ENCODE measurements around the gene GTF2IRD1.
"Not testable (repeated sequence)": the region's sequence is repeated elsewhere in the genome, so short reads cannot be mapped to it uniquely, and the experiment has no call there.

Gene GTF2IRD1

GRCh38 chr7:74437291-74437571 lies 16.5 kb upstream of the GTF2IRD1 start:
- DNase-seq, result not testable (repeated sequence)

DNA sequence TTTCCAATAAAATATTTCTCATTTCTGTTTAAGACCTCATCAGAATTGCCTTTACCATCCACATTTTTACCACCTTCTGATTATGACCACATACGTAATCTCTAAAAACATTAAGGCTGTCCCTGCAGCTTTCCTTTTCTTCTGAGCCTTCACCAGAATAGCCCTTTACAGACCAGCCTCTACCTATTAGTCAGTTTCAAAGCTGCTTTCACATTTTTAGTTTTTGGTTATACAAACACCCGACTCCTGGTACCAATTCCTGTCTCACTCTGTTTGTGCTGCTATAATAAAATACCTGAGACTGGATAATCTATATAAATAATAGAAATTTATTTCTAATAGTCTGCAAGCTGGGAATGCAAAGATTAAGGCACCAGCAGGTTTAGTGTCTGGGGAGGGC lies 15.4 kb upstream of the GTF2IRD1 start:
- no peak for DNase-seq

DNA sequence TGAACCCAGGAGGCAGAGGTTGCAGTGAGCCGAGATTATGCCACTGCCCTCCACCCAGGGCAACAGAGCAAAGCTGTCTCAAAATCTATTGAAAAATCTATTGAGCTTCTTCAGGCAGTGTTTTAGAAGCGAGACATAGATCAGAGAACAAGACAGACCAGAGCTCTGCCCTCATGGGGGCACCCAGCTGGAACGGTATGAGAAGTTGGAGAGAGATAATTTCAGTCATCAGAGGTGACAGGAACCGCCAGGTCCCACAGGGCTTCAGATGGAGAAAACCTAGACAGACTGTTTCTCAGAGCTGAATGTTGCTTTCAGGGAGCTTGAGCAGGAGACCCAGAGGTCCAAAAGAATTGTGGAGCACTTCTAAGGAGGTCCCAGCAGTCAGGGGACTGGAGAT lies 14.2 kb upstream of the GTF2IRD1 start:
- no peak for DNase-seq

DNA sequence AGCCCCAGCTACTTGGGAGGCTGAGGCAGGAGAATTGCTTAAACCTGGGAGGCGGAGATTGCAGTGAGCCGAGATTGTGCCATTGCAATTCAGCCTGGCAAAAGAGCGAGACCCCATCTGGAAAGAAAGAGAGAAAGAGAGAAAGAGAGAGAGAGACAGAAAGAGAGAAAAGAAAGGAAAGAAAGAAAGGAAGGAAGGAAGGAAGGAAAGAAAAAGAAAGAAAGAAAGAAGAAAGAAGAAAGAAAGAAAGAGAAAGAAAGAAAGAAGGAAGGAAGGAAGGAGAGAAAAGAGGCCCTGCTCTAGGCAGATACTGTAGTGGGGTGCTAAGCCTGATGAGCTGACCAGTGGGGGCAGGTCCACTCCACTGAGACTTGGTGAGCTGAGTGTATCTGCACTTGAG lies 13.6 kb upstream of the GTF2IRD1 start:
- DNase-seq, result not testable (repeated sequence)

- DNase-seq, result no peak
Observed at GRCh38 chr7:74441801-74442200, 11.9 kb upstream of the GTF2IRD1 start.

GRCh38 chr7:74443543-74444247 lies 10.0 kb upstream of the GTF2IRD1 start:
- DNase-seq, result no peak

GRCh38 chr7:74449144-74449543 lies 4.6 kb upstream of the GTF2IRD1 start:
- no peak for DNase-seq

GRCh38 chr7:74449809-74450397 lies 3.8 kb upstream of the GTF2IRD1 start:
- no peak for DNase-seq

GRCh38 chr7:74452748-74453321 lies 871 bp upstream of the GTF2IRD1 start:
- DNase-seq, result no peak

DNA sequence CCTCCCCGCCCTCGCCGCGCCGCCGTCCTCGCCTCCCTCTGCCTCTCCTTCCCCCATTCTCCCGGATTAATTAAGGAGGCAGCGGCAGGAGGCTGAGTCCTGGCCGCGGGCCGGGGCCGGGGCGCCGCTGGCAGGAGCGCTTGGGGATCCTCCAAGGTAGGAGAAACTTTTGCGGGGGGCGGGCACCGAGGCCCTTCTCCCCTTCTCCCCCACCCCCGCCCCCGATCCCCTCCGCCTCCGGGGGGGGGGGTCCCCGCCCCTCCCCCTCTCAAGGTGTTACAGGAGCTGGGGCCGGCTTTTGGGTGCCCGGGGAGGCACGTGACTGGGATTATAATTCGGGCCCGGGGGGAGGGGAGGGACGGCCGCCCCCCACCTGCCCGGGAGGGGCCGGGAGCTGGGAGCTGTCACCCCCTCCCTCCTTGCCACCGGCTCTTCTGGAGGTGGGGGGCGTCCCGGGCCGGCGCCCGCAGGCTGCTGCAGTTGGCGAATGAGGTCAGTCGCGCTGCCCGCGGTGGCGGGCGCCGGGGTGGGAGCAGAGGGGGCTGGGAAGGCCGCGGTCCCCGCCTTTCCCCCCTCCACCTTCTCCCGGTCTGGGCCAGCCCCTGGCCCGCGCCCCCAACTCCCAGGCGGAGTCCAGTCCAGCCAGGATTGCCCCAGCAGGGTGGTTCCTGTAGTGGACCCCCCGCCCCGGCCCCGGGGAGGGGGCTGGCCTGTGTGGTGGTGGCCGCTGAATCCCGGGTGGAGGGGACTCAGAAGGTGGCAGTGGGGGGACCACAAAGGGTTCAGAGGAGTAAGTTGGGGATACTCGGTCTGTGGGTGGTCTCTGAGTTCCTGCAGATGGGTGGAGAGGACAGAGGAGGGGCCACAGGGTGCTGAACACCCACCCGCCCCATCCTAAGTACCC lies 567 bp downstream of the GTF2IRD1 start:
- DNase-seq, result no peak

- DNase-seq, result no peak
Observed at GRCh38 chr7:74454925-74455288, 1.2 kb downstream of the GTF2IRD1 start.

DNA sequence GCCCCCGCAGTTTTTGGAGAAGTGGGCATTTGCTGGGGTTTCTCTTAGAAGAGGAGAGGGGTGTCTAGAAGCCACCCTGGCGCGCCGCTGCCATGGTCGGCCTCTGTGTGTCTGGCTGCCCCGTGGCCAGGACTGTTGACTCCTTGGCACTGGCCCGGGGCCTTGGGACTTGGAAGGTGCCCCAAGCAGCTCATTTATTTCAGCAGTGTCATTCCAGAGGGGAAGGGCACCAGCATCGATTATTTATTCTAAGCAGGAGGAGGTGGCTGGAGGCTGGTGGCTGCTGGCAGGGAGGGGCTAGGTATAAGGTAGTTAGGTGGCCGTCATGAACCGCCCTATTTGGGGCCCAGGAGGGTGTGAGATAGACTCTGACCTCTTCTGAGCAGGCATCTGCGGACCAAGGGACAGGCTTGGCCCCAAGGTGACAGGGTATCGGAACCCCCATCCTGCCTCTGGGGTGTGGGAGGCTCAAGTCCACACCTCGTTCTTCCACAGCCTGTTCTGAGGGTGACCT lies 1.6 kb downstream of the GTF2IRD1 start:
- DNase-seq, result no peak

- DNase-seq, result no peak
Observed at GRCh38 chr7:74455928-74456327, 2.2 kb downstream of the GTF2IRD1 start.

DNA sequence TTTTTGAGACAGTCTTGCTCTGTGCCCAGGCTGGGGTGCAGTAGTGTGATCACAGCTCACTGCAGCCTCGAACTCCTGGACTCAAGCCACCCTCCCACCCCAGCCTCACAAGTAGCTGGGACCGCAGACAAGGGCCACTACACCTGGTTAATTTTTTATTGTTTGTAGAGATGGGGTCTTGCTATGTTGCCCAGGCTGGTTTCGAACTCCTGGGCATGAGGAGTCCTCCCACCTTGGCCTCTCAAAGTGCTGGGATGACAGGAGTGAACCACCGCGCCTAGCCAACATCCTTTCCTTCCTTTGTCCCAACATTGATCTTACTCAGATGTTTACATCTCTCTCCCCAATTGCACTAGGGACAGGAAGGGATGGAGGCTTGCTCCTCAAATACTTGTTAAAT lies 3.3 kb downstream of the GTF2IRD1 start:
- DNase-seq, result no peak

DNA sequence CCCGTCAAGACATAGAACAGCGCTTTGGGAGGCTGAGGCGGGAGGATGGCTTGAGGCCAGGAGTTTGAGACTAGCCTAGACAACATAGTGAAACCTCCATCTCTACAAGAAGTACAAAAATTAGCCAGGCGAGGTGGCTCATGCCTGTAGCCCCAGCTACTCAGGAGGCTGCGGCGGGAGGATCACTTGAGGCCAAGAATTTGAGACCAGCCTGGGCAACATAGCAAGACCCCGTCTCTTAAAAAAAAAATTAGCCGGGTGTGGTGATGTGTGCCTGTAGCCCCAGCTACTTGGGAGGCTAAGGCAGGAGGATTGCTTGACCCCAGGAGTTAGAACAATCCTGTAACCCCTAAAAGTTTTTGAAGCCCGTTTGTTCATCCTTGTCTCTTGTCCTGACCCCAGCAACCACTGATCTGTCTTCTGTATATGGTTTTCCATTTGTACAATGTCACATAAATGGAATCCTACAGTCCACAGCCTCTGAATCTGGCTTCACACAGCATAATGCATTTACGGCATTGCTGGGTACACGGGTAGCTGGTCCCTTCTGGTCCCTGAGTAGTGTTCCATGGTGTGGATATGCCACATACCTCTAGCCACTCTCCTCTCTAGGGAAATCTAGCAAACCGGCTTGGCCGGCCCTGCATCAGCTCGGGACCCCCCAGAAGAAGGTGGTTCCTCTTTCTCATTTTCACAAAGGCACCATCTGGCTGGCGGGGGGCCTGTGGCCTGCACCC lies 8.4 kb downstream of the GTF2IRD1 start:
- DNase-seq, result no peak

DNA sequence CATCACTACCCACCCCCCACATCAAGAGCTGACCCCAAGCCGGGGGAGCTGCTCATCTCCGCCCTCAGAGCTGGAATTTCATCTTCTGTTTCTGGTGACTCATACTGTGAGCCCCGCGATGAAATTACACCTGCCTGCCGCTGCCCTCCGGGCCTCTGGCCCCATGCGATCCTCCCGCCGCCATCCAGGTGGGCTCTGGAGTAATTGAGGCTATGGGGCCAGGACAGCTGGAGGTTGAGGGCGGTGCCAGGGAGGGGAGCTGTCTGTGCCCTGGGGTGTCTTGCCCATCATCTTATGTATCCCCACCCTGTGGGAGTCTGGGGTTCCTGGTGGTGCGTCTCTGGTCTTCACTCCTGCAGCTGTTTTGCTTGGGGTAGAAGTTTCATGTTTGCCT lies 9.0 kb downstream of the GTF2IRD1 start:
- no peak for DNase-seq

DNA sequence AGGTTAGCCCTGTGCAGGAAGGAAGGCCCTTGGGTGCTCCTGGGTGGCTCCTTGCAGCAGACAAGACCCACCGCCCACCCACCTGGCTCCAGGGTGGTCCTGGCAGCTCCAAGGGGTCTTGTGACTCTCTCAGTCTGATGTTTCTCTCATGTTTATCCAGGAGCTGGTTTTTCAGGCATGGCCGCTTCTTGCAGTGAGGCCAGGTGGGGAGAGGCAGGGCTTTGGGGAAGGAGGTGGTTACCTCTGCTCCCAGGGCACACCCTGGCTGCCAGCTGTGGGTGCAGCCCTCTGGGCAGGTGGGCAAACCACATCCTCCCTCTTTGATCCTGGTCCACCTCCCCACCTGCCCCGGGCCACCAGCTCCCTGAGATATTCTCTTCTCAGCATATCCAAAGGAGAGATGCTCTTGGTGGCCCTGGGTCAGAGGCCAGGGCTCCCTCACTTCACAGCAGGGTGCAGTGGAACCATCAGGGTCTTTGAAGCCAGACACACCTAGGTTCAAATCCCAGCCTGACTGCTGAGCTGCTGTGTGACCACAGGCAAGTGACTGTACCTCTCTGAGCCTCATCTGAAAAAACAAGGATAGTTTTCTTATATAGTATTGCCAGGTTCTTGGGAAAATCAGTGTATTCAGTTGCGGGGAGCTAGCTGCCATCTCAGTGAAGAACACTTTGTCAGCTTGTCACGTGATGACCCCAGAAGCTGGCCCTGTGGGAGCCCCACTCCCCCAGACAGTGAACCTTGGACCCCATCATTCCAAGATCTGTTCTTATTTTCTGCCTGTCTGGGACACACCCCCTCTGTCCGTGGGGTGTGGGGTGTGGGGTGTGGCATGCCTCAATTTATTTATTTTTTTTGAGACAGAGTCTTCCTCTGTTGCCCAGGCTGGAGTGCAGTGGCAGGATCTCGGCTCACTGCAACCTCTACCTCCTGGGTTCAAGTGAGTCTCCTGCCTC lies 11.5 kb downstream of the GTF2IRD1 start:
- DNase-seq, result no peak

- no peak for DNase-seq
Observed at GRCh38 chr7:74466196-74466813, 12.6 kb downstream of the GTF2IRD1 start.

DNA sequence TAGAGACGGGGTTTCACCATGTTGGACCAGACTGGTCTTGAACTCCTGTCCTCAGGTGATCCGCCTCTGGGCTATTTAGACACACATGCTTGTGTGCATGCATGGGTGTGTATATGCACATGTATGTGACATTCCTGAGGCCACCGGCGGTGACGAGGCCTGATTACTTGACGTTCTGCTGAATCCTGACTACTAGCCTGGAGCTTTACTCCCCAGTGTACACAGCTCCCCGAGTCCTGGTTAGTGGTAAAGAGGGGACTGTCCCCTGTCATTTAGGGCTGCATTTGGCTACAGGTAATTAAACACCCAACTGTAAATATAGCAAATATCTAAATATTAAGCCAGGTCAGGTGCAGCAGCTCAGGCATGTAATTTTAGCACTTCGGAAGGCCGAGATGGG lies 14.2 kb downstream of the GTF2IRD1 start:
- no peak for DNase-seq

DNA sequence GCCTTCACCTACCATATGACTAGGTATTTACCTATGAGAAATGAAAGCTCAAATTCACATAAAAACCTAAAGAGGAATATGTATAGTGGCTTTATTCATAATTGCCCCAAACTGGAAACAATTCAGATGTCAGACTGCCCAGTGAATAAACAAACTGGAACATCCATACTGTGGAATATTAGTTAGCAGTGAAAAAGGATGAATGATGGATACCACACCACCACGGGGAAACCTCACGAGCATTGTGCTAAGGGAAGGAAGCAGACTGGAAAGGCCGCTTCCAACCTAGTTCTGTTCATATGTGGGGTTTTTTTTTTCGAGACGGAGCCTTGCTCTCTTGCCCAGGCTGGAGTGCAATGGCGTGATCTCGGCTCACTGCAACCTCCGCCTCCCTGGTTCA lies 16.8 kb downstream of the GTF2IRD1 start:
- no peak for DNase-seq

- no peak for DNase-seq
Observed at GRCh38 chr7:74473116-74473515, 19.4 kb downstream of the GTF2IRD1 start.

Data from NCI-H1105 (cell line).